GM21390 (cell line): ENCODE data around the gene OSBPL6.

ENCODE experiments used
- ATAC-seq: cut with Tn5 transposase; IDR thresholded peaks from one replicate; pipeline ENCODE4 v1.9.1; 2021; ENCODE audit not compliant: unreplicated experiment

The OSBPL6 gene

DNA sequence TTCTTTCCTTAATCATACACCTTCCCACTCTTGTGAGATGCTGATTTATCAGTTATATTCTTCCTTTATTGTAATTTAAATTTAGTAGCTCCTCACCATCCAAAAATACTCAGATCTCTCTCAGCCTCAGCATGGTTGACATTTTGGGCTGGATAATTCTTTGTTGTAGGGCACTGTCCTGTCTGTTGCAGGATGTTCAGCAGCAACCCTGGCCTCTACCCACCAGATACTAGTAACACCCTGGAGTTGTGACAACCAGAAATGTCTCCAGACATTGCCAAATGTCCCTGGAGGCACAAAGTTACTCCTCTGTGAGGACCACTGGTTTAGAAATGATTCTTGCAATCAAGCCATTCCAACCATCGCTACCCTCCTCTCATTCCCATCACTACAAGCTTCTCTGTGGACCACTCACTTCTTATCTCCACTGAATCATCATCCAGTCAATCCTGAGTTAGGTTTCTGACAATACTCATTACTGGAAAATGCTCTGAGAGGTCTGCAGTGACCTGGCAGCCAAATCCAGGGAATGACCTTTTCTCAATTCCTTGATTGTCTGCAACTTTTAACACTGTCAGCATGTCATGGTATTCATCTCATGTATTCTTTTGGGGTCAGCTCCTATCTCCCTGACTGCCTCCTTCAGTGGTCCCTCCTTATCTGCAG lies 43.3 kb downstream of the OSBPL6 start:
- no peak for ATAC-seq

DNA sequence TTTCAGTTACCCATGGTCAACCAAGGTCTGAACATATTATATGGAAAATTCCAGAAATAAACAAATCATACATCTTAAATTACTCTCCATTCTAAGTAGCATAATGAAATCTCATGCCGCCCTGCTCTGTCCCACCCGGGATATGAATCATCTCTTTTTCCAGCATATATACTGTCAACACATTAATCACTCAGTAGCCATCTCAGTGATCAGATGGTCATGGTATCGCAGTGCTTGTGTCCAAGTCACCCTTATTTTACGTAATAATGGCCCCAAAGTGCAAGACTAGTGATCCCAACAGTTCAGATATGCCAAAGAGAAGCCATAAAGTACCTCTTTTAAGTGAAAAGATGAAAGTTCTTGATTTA lies 43.8 kb downstream of the OSBPL6 start:
- ATAC-seq = no peak

DNA sequence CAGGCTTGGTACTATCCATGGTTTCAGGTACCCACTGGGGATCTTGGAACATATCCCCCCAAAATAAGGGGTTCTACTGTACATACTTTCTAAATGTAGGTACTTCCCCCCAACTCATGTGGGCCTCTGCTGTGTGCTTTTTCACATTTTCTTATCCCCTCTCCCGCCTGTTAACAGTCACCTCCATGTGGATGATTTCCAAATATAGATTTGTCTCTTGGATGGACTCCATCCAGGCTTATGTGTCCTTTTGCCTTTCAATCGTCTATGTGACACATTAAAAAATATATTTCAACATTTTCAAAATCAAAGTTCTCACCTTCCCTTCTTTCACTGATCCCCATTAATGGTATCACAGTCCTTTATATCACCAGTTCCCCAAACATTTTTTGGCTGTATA lies 44.4 kb downstream of the OSBPL6 start:
- ATAC-seq = no peak

DNA sequence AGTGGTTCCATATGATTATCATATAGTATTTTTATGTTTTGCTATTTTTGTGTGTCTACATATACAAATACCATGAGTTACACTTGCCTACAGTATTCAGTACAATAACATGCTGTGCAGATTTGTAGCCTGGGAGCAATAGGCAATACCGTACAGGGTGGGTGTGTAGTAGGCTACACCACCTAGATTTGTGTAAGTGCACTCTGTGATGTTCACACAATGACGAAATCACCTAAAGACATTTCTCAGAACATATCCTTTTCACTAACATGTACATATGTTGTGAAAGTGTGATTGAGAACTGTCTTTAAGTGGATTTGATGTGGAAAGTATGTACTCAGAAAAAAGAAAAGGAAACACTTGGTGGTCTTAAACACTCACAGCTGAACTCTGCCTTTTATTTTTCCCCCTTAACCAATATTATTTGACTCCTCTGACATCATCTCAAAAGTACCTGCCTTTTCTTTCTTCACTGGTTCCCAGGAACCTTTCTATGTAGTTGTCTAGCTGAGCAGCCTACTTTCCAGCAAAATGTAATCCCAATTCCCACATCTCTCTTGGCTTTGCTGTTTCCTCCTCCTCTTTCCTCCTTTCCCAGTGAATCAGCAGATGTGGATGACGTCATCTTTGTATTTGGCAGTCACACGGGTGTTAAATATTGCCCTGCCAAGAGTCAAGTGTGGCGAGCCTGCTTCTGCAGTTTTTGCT lies 47.7 kb downstream of the OSBPL6 start:
- ATAC-seq = no peak

DNA sequence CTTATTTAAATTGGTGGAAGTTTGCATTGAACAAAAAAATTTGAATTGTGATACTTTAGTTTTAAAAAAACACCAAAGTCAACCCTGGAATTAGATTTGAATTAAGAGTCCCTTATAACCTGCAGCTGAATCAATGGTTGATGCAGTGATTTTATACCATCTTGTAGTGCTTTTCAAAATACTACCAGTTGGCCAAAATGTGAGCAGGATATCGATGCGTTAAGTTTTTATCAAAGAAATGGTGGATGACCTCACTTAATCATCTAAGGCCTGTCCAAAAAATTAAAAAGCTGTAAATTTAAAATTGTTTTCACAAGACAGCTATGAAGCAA lies 48.2 kb downstream of the OSBPL6 start:
- no peak for ATAC-seq

DNA sequence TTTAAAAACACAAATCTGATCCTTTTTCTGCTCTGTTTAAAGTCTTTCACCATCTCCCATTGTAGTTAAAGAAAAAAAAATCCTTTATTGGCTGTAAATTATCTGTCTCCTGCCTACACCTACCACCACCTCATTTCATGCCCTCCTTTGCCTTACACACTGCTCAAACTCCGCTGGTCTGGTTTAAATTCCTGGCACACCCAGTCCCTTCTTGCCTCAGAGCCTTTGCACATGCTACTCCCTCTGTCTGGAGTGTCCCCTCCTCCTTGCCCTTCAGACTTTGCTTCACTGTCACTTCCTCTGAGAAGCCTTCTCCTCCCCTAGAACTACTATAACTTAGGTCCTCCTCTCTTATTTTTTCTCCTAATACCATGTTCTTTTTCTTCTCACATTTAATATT lies 49.6 kb downstream of the OSBPL6 start:
- no peak for ATAC-seq

DNA sequence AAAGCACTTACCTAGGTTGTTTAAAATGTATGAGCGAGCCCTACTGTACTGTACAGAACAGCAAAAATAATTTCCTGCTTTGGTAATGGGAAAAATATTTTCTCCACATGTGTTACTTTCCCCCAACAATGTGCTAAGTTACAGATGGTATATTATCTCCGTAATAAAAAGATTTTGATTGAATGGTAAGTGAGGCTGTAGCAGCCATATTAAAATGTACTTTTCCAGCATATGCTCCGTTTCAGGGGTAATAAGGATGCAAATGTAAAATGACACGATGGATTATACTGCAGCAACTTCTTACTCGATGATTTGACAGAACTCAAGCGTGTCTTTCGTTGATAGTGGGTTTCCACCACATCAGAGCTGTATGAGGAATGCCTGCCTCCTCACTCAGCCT lies 50.5 kb downstream of the OSBPL6 start:
- ATAC-seq = no peak

DNA sequence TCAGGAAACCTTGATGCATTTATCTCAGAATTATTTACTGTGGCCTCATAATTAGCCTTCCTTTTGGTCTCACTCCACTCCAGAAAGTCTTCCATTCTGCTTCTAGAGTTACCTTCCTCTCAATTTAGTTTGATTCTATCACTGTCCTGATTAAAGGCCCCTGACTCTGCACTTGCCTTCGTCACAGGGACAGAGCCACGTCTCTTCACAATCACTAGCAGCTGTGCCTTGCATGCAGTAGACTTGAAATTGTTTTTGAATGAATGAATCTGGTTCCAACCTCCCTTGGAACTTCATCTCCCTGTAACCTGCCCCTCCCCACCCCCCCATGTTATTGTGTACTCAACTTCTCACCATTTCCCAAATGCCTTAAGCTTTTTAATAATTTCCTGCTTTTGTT lies 52.4 kb downstream of the OSBPL6 start:
- ATAC-seq = no peak

DNA sequence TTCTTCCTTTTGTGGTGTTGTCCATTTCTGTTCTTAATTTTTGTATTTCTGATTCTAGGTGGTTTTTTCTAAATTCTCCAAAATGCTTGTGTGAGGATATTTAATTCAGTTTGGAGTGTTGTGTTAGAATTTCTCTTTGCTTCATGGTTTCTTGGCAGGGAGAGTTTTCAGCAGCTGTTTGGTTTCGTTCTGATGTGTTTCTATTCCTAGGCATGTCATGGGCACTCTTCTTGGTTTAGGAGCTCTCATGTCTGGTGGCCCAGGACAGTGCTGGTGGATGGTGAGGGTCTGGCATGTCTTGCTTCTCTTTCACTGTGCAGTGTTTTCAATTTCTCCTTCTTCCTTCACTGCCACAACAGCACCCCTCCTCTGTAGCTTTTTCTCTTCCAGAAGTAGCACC lies 52.9 kb downstream of the OSBPL6 start:
- no peak for ATAC-seq

DNA sequence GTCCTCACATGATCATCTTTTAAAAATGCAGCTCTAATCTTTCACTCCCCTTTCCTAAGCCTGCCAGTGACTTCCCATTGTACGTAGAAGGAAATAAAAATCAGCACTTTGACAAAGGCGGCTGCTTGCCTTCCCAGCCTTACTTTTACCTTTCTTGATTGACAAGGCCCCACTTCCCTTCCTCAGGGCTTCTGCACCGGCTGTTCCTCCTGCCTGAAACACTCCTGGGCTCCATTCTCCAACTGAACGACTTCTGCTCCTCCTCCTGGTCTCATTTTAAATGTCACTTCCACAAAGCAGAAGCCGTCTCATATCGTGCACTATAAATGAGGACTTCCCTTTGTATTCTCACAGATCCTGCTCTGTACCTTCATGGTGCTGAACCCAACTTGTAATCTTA lies 56.1 kb downstream of the OSBPL6 start:
- ATAC-seq = no peak

DNA sequence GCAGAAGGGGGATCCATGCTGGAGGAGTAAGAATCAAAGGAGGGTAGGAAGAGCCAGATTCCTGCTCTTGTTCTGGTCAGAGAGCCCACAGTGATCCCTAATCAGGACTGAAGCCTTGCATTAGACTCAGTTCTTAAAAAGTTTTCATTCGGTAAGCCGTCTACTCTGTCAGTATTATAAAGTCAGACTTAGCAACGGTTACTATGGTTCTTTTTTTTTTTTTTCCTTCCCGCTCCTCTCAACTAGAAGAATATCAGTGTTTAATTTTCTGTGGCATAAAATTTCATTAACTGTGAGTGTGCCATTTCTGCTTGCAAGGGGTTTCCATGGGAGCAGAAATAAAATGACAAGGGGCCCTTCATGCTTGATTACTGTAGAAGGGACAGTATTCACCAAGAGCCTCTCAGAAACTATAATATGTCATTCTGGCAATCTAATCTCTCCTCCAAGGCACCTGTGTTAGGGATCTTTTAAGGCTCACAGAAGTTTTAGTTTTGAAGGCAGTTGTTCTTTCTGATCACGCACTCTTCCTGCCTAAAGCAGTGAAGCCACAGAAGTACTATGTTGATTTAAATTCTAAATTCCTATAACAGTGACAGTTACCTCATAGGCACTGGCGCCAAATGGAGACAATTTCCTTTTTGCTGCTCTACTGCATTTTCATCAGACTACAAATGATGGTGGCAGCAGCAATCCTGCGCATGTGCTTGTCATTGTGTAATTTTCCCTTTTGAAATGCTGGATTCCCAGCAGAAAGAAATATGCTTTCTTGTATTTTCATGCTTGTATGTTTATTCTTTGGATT lies 57.0 kb downstream of the OSBPL6 start:
- no peak for ATAC-seq

DNA sequence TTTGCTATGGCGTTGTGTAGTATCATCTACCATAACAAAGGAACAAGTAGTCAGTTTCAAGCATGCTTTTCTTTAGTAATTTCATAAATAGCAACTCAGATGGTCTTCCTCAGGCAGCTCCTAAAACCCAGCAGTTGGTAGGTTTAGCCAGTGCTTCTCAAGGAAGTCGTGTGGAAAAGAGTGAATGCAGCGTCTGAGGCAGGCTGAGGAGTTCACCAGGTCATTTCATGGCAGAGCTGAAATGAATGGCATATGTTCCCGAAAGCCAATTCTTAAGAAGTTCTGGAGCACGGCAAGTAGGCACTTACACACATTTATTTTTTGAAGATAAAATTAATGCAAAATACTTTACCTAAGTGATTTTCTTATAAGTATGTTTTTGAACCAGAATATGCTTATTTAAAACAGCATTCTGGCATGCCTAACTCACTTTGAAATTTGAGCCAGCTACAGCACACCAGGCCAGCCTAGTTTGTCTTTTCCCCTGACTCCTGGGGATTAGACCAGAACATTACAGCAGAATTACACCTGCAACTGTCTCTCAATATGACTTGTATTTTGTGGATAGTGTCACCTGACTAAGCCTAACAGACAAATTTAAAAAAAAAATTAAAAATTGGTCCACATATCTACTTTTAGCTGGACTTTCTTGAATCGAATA lies 62.2 kb downstream of the OSBPL6 start:
- ATAC-seq = no peak

DNA sequence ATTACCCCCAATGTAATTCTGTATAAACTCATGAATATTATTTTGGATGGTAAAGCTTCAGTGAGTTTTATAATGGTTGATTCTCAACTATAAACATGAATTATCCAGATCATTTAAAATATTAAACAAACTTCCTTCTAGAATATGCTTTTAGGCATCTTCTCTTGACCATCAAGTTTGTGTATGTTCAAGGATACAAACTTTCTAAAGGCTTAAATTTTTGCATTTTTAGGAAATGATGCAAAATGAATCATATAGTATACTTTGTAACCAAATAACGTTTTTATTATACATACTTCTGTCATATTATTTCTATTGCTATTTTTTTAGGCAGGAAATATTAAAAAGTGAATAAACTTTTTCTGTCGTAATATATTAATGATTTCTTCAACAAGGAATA lies 62.8 kb downstream of the OSBPL6 start:
- ATAC-seq = no peak

DNA sequence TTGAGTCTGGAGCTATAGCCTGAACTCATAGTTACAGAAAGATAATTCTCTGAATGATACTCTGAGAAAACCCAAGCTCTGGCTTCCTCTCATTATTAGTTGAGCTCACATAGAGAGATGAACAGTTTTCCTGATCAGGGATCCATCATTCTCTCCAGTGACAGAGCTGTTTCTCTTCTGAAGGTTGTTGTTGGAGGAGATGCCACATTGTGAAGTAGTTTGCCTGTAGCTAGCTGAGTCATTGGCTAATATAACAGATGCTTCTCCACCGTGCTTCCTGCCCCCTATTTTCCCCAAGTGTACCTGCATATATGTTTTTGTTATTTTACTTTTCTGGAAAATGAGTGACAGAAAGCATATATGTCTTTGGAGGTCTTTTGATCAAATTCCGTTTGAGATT lies 64.6 kb downstream of the OSBPL6 start:
- no peak for ATAC-seq

DNA sequence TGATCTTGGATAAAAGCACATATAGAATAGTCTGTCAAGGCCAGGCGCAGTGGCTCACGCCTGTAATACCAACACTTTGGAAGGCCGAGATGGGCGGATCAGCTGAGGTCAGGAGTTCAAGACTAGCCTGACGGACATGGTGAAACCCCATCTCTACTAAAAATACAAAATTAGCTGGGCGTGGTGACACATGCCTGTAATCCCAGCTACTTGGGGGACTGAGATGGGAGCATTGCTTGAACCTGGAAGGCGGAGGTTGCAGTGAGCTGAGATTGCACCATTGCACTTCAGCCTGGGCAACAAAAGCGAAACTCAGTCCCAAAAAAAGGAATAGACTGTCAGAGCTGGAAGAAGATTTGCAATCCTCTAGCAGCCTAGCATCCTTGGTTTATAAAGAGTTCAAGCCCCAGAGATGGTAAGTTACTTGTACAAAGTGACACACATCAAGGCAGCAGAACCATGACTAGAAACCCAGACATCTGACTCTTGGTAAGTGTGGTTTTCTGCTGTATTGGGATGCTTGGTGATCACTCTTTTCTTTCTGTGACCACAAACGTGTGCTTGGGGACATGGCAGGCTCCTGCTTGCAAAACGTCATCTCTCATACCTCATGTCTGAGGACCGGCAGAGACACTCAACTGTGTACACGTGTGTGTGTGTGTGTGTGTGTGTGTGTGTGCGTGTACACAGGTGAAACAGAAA lies 69.0 kb downstream of the OSBPL6 start:
- no peak for ATAC-seq

DNA sequence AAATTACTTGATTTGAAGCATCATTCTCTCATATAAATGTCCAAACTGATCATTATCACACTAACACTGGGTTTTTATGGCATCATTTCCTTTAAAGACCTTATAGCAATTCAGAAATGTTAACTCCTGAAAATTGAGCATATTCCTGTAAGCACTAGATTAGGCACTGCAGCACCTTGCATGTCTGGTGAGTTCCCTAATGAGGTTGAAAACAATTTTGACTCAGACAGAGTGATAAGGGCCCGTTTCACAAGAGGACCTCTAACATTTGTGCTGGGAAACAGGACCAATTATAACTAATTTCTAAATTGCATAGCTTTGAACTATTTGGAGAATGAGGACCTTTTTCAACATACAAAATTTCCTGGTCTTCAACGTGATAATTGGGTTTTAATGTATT lies 69.9 kb downstream of the OSBPL6 start:
- ATAC-seq = no peak

DNA sequence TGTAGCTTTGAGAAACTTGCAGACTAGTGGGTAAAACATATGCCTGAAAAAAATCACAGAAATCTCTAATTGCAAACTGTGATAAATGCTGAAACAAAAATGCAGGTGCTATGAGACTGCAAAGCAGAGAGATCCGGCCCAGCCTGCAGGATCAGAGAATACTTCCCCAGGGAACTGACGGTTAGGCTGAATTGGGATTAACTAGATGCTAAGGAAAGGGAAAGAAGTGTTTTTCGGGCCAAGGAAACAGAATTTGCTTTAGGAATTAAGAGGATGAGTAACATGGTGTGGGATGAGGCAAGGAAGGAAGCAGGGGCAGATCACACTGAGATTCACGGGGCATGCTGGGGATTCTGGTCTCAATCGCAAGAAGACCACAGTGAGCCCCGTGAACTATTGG lies 71.5 kb downstream of the OSBPL6 start:
- no peak for ATAC-seq

DNA sequence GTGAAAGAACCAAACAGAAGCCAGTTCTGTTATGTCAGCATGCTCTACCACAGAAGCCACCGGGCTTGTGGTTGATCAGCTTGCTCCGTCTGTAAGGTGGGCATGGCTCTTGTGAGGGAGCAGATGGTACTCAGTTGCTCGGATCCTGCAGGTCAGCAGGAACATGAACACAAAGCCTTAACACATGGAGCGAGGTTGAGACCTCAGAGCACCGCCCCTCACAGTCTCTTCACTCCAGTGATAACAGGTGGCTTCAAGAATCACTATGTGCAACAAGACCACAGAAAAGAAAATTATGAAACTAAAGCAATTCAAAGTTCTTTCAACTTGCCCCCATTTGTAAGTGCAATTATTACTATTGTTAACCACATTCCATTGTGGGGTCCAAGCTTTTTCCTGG lies 72.1 kb downstream of the OSBPL6 start:
- no peak for ATAC-seq

DNA sequence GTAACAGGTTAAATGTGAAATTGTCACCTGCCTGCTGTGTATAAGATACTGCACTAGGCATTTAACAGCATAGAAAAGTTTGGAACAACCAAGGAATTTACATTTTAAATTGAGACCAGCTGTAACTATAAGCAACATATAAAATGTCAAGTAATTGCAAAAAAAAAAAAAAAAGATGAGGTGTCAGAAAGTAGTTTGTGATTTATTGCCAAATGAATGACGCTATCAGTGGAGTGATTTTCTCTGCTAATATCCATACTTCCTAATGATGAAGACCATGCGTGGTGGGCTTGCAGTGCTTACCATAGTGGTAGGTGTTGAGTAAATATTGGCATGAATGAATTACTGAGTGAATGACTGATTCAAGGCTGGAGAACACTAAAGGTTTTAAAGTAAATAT lies 73.3 kb downstream of the OSBPL6 start:
- no peak for ATAC-seq

DNA sequence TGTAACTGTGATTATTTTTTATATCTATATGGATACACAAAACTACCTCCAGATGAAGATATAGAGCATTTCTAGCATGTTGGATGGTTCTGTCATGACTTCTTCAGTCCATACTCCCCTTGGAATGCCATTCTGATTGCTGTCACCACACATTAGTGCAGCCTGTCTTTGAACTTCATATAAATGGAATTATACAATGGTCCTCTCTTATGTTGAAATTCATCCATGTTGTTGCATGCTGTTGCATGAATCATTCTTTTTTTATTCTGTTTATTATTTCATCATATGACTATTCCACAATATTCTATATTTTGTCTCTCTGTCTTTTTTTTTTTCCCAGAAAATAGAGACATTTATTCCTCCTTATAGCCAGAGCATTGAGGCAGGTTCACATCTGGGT lies 74.1 kb downstream of the OSBPL6 start:
- no peak for ATAC-seq
